ENCODE measurements around the gene CFAP65. TPM values are rescaled to one million over a fixed set of nuclear protein-coding genes. Genes with fewer than 3 reads are reported as not detected.
A peak's percentile ranks its signal among the peaks of the same experiment; 100 is the strongest.

CFAP65 gene
- 1 to 10 TPM in 1 of 2 donors, under 1 TPM in 1; 0.79 to 4.8 TPM for total RNA-seq
- polyA plus RNA-seq (ENCODE audit: insufficient read length in 2 of 2): 1 to 10 TPM; 5.3 to 9.0 TPM
- long read RNA-seq, donor 1: 0 reads
- long read RNA-seq, donor 2: 0 reads
- long read RNA-seq, donor 3: 0 reads
- long read RNA-seq, donor 4: 0 reads

- Histone ChIP-seq H3K36me3 (ENCODE audit: control insufficient read depth, insufficient read depth, low read length) (peaks cover 3% of the 10 kb centered on the region), H3K9me3 (ENCODE audit: control insufficient read depth, insufficient read depth, low read length) (no peaks in the 10 kb centered on the region), H3K4me3 (ENCODE audit: low read depth, low read length) (peak within 1 kb of the TSS; percentile 29), H3K27ac (ENCODE audit: low read depth, low read length) (no peak within 1 kb of the TSS), H3K4me1 (ENCODE audit: control insufficient read depth, insufficient read depth, low read length) (peaks cover 2% of the 10 kb centered on the region), H3K27me3 (ENCODE audit: control insufficient read depth, insufficient read depth, low read length) (peaks cover 37% of the 10 kb centered on the region)
- DNase-seq (ENCODE audit: low read depth in 4 of 6, low spot score in 6 of 6): peak in 5 of 6 donors; percentile 71 to 94 (median 73)
- 2% methylated on average over 19 of the region's 21 CpGs for WGBS (ENCODE audit: insufficient coverage)
These were observed at the start of gene CFAP65 for GRCh38 chr2:219041252-219041651. Gene CFAP65 (minus strand): TSS chr2:219041516. CDS start chr2:219039048, 2,468 bp downstream.

DNA sequence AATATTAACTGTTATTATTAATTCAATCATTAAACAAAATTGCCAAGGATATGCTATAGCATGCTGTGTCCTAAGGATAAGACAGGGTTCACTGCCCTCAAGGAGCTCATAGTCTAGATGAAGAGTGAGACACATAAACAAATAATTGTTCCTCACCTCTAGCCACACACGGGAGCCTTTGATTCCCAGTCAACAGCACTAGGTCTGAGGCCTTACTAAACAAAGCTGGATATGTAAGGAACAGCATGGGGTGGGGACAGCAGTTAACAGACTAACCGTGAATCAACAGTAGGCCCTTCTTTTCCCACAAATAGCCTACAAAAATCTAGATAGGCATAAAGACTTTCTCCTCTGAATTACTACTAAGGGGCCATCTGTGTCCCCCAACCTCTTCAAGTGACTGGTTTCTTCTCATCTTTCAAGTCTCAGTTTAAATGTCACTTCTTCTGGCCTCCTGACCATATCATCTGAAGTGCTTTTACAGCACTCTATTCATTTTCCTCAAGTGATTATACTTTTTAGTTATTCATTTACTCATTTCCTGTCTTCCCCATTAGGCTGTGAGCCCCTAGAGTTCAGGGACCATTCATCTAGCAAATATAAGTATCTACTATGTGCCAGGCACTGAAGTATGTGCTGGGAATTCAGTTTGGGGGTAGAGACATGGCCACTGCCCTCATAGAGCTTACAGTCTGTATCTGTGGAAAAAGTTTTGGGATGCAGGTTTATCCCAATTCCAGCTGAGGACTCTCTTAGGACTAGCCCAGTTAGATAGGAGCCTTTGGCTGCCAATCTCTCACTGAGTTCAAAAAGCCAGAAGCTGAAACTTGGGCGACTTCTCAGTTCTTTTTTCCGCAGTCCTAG is 49.4 kb upstream of the CFAP65 start:
- WGBS (ENCODE audit: insufficient coverage): no CpG with 5 or more reads among the region's 4 CpGs
- Histone ChIP-seq H3K4me3 (ENCODE audit: low read depth, low read length) (no peak overlapping the region), H3K27me3 (ENCODE audit: control insufficient read depth, insufficient read depth, low read length) (no peaks in the 10 kb centered on the region), H3K4me1 (ENCODE audit: control insufficient read depth, insufficient read depth, low read length) (peaks cover 6% of the 10 kb centered on the region), H3K27ac (ENCODE audit: low read depth, low read length) (no peak overlapping the region), H3K9me3 (ENCODE audit: control insufficient read depth, insufficient read depth, low read length) (no peaks in the 10 kb centered on the region), H3K36me3 (ENCODE audit: control insufficient read depth, insufficient read depth, low read length) (no peaks in the 10 kb centered on the region)
- DNase-seq (ENCODE audit: low read depth in 4 of 6, low spot score in 6 of 6): no peak

DNA sequence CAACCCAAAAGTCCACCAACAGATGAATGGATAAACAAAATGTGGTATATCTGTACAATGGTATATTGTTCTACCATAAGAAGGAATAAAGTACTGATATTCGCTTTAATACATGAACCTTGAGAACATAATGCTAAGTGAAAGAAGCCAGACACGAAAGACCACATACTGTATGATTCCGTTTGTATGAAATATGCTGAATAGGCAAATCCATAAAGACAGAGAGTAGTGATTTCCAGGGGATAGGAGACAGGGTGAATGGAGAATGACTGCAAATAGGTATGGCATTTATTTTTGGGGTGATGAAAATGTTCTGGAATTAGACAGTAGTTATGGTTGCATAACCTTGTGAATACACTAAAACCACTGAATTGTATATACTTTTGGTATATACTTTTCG is 48.0 kb upstream of the CFAP65 start:
- Histone ChIP-seq H3K4me1 (ENCODE audit: control insufficient read depth, insufficient read depth, low read length) (peaks cover 6% of the 10 kb centered on the region), H3K36me3 (ENCODE audit: control insufficient read depth, insufficient read depth, low read length) (no peaks in the 10 kb centered on the region), H3K27ac (ENCODE audit: low read depth, low read length) (no peak overlapping the region), H3K9me3 (ENCODE audit: control insufficient read depth, insufficient read depth, low read length) (no peaks in the 10 kb centered on the region), H3K4me3 (ENCODE audit: low read depth, low read length) (no peak overlapping the region), H3K27me3 (ENCODE audit: control insufficient read depth, insufficient read depth, low read length) (no peaks in the 10 kb centered on the region)
- no peak for DNase-seq (ENCODE audit: low read depth in 4 of 6, low spot score in 6 of 6)
- 98% methylated on average over 3 of the region's 4 CpGs for WGBS (ENCODE audit: insufficient coverage)

- no peaks in the 10 kb centered on the region for H3K36me3 ChIP-seq (ENCODE audit: control insufficient read depth, insufficient read depth, low read length)
- H3K4me1 ChIP-seq (ENCODE audit: control insufficient read depth, insufficient read depth, low read length): peaks cover 6% of the 10 kb centered on the region
- H3K27me3 ChIP-seq (ENCODE audit: control insufficient read depth, insufficient read depth, low read length): no peaks in the 10 kb centered on the region
- no peak overlapping the region for H3K27ac ChIP-seq (ENCODE audit: low read depth, low read length)
- no peaks in the 10 kb centered on the region for H3K9me3 ChIP-seq (ENCODE audit: control insufficient read depth, insufficient read depth, low read length)
- H3K4me3 ChIP-seq (ENCODE audit: low read depth, low read length): no peak overlapping the region
- DNase-seq (ENCODE audit: low read depth in 4 of 6, low spot score in 6 of 6): no peak
- WGBS (ENCODE audit: insufficient coverage): no CpG with 5 or more reads among the region's 1 CpG
These were observed 46.5 kb upstream of the CFAP65 start for GRCh38 chr2:219087848-219088247.

DNA sequence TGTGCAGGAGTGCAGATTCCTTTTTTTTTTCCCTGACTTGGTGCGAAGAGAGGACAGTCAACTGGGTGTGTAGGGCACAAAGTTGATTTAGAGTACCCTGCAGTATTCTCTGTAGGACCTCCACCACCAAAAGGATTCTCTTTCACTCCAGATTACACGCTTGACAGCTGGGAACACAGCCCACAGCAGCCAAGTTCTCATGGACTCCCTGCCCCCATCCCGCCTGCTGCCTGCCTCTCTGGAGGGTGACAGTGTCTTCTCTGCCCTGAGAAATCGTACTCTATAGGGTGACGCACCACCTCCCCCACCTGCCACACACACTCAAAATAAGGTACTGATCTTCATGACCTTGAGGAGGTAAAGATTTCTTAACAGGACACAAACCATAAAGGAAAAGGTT is 46.0 kb upstream of the CFAP65 start:
- DNase-seq (ENCODE audit: low read depth in 4 of 6, low spot score in 6 of 6): peak in 3 of 6 donors; percentile 7 to 60 (median 32)
- H3K36me3 ChIP-seq (ENCODE audit: control insufficient read depth, insufficient read depth, low read length): no peaks in the 10 kb centered on the region
- WGBS (ENCODE audit: insufficient coverage): 35% methylated on average over 2 of the region's 5 CpGs
- no peak overlapping the region for H3K27ac ChIP-seq (ENCODE audit: low read depth, low read length)
- peaks cover 6% of the 10 kb centered on the region for H3K4me1 ChIP-seq (ENCODE audit: control insufficient read depth, insufficient read depth, low read length)
- no peaks in the 10 kb centered on the region for H3K27me3 ChIP-seq (ENCODE audit: control insufficient read depth, insufficient read depth, low read length)
- H3K4me3 ChIP-seq (ENCODE audit: low read depth, low read length): no peak overlapping the region
- no peaks in the 10 kb centered on the region for H3K9me3 ChIP-seq (ENCODE audit: control insufficient read depth, insufficient read depth, low read length)

GRCh38 chr2:219086196-219086595 is 44.9 kb upstream of the CFAP65 start:
- Histone ChIP-seq H3K27me3 (ENCODE audit: control insufficient read depth, insufficient read depth, low read length) (no peaks in the 10 kb centered on the region), H3K27ac (ENCODE audit: low read depth, low read length) (no peak overlapping the region), H3K4me1 (ENCODE audit: control insufficient read depth, insufficient read depth, low read length) (peaks cover 6% of the 10 kb centered on the region), H3K36me3 (ENCODE audit: control insufficient read depth, insufficient read depth, low read length) (no peaks in the 10 kb centered on the region), H3K4me3 (ENCODE audit: low read depth, low read length) (no peak overlapping the region), H3K9me3 (ENCODE audit: control insufficient read depth, insufficient read depth, low read length) (no peaks in the 10 kb centered on the region)
- DNase-seq (ENCODE audit: low read depth in 4 of 6, low spot score in 6 of 6): no peak

GRCh38 chr2:219084791-219085190 is 43.5 kb upstream of the CFAP65 start:
- no peaks in the 10 kb centered on the region for H3K9me3 ChIP-seq (ENCODE audit: control insufficient read depth, insufficient read depth, low read length)
- H3K27ac ChIP-seq (ENCODE audit: low read depth, low read length): no peak overlapping the region
- H3K4me3 ChIP-seq (ENCODE audit: low read depth, low read length): no peak overlapping the region
- DNase-seq (ENCODE audit: low read depth in 4 of 6, low spot score in 6 of 6): no peak
- no peaks in the 10 kb centered on the region for H3K27me3 ChIP-seq (ENCODE audit: control insufficient read depth, insufficient read depth, low read length)
- H3K36me3 ChIP-seq (ENCODE audit: control insufficient read depth, insufficient read depth, low read length): no peaks in the 10 kb centered on the region
- peaks cover 6% of the 10 kb centered on the region for H3K4me1 ChIP-seq (ENCODE audit: control insufficient read depth, insufficient read depth, low read length)

DNA sequence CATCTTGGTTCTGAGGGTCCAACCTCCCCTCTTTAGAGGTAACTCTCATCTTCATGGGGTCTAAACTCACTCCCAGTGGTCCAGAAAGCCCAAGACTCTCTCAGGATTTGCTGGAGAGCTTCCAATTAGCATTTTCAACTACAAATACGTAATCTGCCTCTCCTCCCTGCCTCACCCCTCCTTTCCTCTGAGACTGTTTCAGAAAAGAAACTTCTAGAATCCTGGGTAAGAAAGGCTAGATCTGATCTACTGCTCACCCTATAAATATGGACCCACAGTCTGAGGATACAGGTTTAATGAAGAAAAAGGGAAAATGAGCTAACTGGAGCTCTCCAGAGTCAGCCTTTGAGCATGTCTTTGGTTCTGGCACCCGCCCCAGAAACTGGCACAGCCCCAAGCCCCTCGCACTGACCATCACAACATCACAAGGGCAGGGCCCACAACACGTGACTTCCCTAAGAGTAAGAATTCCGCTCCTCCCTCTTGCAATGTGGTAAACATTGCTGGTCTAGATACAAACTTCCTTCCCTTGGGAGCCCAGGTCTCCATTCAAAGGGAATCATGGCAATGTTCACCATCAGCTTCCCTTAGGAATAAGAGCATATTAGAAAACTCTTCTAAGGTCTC is 41.1 kb upstream of the CFAP65 start:
- peaks cover 6% of the 10 kb centered on the region for H3K4me1 ChIP-seq (ENCODE audit: control insufficient read depth, insufficient read depth, low read length)
- WGBS (ENCODE audit: insufficient coverage): 56% methylated on average over 3 of the region's 5 CpGs

GRCh38 chr2:219081701-219082331 is 40.5 kb upstream of the CFAP65 start:
- no peak for DNase-seq (ENCODE audit: low read depth in 4 of 6, low spot score in 6 of 6)
- no peak overlapping the region for H3K27ac ChIP-seq (ENCODE audit: low read depth, low read length)
- no peaks in the 10 kb centered on the region for H3K9me3 ChIP-seq (ENCODE audit: control insufficient read depth, insufficient read depth, low read length)
- H3K4me1 ChIP-seq (ENCODE audit: control insufficient read depth, insufficient read depth, low read length): peaks cover 4% of the 10 kb centered on the region
- no peaks in the 10 kb centered on the region for H3K27me3 ChIP-seq (ENCODE audit: control insufficient read depth, insufficient read depth, low read length)
- H3K4me3 ChIP-seq (ENCODE audit: low read depth, low read length): no peak overlapping the region
- H3K36me3 ChIP-seq (ENCODE audit: control insufficient read depth, insufficient read depth, low read length): no peaks in the 10 kb centered on the region

More for the DNA sequence above, 41.1 kb upstream of the CFAP65 start:
- DNase-seq (ENCODE audit: low read depth in 4 of 6, low spot score in 6 of 6): peak in 1 of 6 donors; percentile 4
- Histone ChIP-seq H3K9me3 (ENCODE audit: control insufficient read depth, insufficient read depth, low read length) (no peaks in the 10 kb centered on the region), H3K27ac (ENCODE audit: low read depth, low read length) (no peak overlapping the region), H3K4me3 (ENCODE audit: low read depth, low read length) (no peak overlapping the region), H3K36me3 (ENCODE audit: control insufficient read depth, insufficient read depth, low read length) (no peaks in the 10 kb centered on the region), H3K27me3 (ENCODE audit: control insufficient read depth, insufficient read depth, low read length) (no peaks in the 10 kb centered on the region)

All from spinal cord (tissue), 10 donors.